Measurements from ENCODE around the gene HRC. TPM values are rescaled to one million over a fixed set of nuclear protein-coding genes. Genes with fewer than 3 reads are reported as not detected.

HRC gene
- polyA plus RNA-seq, 1 of the 3 experiments (the other 2 are of a cell fraction) = not detected

- Histone ChIP-seq H3K9me3 (no peaks in the 10 kb centered on the region), H2AFZ (ENCODE audit: low read depth) (no peak overlapping the region), H3K27me3 (ENCODE audit: insufficient read depth) (no peaks in the 10 kb centered on the region), H3K36me3 (replicated peaks in 1 of 2; ENCODE audit: control insufficient read depth in 1 of 2, insufficient read depth in 2 of 2, low read length in 1 of 2) (peaks cover 0 to 3% of the 10 kb centered on the region in 2 experiments), H3K9me2 (no peaks in the 10 kb centered on the region), H3K9ac (no peak overlapping the region), H3K4me3 (ENCODE audit: low read depth in 2 of 2, low read length in 1 of 2) (no peak overlapping the region), H3K4me1 (ENCODE audit: control insufficient read depth in 1 of 2, insufficient read depth in 2 of 2, low read depth in 1 of 2, low read length in 1 of 2) (peaks cover 0 to 11% of the 10 kb centered on the region in 2 experiments; a peak in 1 of 4 replicates), H3K79me2 (ENCODE audit: insufficient read depth) (peaks cover 23% of the 10 kb centered on the region), H3K4me2 (no peak overlapping the region), H3F3A (replicated peaks; ENCODE audit: insufficient read depth) (peaks cover 8% of the 10 kb centered on the region), H4K20me1 (ENCODE audit: insufficient read depth) (peaks cover 11% of the 10 kb centered on the region; the same call in 1 of the 2 replicates), H3K27ac (ENCODE audit: low read depth in 2 of 2, low read length in 1 of 2) (no peak overlapping the region)
- ChIA-PET POLR2A (interaction anchor here (0.6 kb wide), 1 partner anchor 224 kb away, joined by 4 read pairs; no protein-coding TSS in a partner anchor), CTCF (interaction anchor here (1.6 to 5.8 kb wide), 2 partner anchors 38 to 54 kb away, joined by 5 to 33 read pairs; no protein-coding TSS in a partner anchor)
- TF ChIP-seq ELF1 (IDR thresholded peaks at IDR 0.05) (no peak), TAF1 (IDR thresholded peaks at IDR 0.05; ENCODE audit: borderline replicate concordance, low read depth, low read length) (no peak), USF1 (IDR thresholded peaks at IDR 0.05; ENCODE audit: borderline replicate concordance, low read depth) (no peak), GABPA (IDR thresholded peaks at IDR 0.05; ENCODE audit: low read depth) (no peak), CTCF (IDR thresholded peaks at IDR 0.05) (no peak), EP300 (IDR thresholded peaks at IDR 0.05; ENCODE audit: borderline replicate concordance in 1 of 2, low read depth in 1 of 2, low read length in 1 of 2) (no peak), USF2 (IDR thresholded peaks at IDR 0.05; ENCODE audit: borderline replicate concordance, low read depth, low read length) (no peak), GATA2 (CRISPR knock-in tag; IDR thresholded peaks at IDR 0.05) (no peak), NFIC (IDR thresholded peaks at IDR 0.05; ENCODE audit: borderline replicate concordance) (no peak), NRF1 (IDR thresholded peaks at IDR 0.05; ENCODE audit: low read depth, low read length) (no peak), RCOR1 (IDR thresholded peaks at IDR 0.05; ENCODE audit: low read length) (no peak), FOXM1 (IDR thresholded peaks at IDR 0.05; ENCODE audit: low read depth) (no peak), RAD21 (IDR thresholded peaks at IDR 0.05; ENCODE audit: low read length) (no peak), FOXJ3 (CRISPR knock-in tag; IDR thresholded peaks at IDR 0.05) (no peak), CHD2 (IDR thresholded peaks at IDR 0.05; ENCODE audit: low read length, partially characterized antibody) (no peak), REST (IDR thresholded peaks at IDR 0.05; ENCODE audit: low read depth, low read length) (no peak), MXI1 (IDR thresholded peaks at IDR 0.05; ENCODE audit: low read depth, low read length) (no peak), TEAD4 (IDR thresholded peaks at IDR 0.05; ENCODE audit: borderline replicate concordance, insufficient read depth) (no peak), FOSL2 (IDR thresholded peaks at IDR 0.05; ENCODE audit: borderline replicate concordance, low read depth) (no peak), SMC3 (IDR thresholded peaks at IDR 0.05; ENCODE audit: low read depth, low read length) (no peak)
- no peak for DNase-seq
- WGBS (ENCODE audit: low lambda C conversion rate) = over 99% methylated on average over 13 of the region's 13 CpGs
Measured at GRCh38 chr19:49160450-49161189, 5.4 kb upstream of the HRC start.
